GM18909 (cell line): ENCODE measurements around the gene C21orf58.

Experiments used
- ATAC-seq: cut with Tn5 transposase; IDR thresholded peaks from one replicate; pipeline ENCODE4 v1.9.1; 2021; ENCODE audit warnings: mild to moderate bottlenecking; ENCODE audit not compliant: unreplicated experiment, poor library complexity

C21orf58 gene

GRCh38 chr21:46265736-46266525 lies 57.7 kb downstream of the C21orf58 start:
- no peak for ATAC-seq

DNA sequence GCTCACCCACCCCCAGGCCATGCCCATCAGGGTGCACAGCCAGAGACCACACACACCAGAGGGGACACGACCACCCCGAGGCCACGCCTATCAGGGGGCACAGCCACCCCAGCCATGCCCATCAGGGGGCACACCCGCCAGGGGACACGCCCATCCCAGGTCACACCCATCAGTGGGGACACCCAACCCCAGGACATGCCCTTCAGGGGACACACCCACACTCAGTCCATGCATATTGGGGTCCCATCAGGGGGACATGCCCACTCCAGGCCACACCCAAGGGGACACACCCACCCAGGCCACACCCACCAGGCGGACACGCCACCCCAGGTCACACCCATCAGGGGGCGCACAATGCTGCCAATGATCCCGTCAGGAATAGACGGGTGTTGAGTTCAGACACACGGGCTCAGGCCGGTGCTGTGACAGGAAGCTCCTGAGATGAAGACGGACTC lies 59.0 kb downstream of the C21orf58 start:
- ATAC-seq, result no peak

DNA sequence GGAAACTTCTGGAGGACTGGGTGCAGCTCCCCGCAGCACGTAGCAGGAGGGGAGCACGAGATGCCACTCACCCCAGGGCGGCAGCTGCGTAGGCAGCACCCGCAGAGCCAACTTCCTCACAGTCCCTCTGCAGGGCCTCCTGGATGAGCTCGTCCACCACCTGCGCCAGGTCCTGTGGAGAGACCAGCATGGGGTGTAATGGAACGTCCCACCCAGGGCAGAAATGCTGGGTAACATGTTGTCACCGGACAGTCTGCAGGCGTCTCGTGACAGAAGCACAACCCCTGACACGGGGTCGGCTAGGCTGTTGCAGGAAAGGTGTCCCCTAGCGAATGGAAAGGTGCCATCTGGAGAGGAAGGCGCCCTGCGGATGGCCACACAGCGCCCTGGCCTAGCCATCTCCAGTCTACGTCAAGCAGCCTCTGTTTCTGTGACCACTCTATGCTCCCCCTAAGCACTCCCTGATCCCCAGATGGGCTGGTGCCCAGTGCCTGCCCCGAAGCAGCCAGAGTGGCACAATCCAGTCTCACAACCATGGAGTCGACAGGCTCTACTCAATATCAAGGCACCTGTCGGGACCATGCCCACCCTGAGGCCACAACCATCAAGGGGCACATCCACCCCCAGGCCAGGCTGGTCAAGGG lies 59.5 kb downstream of the C21orf58 start:
- ATAC-seq, result no peak

GRCh38 chr21:46256501-46256994 lies 67.1 kb downstream of the C21orf58 start:
- no peak for ATAC-seq

DNA sequence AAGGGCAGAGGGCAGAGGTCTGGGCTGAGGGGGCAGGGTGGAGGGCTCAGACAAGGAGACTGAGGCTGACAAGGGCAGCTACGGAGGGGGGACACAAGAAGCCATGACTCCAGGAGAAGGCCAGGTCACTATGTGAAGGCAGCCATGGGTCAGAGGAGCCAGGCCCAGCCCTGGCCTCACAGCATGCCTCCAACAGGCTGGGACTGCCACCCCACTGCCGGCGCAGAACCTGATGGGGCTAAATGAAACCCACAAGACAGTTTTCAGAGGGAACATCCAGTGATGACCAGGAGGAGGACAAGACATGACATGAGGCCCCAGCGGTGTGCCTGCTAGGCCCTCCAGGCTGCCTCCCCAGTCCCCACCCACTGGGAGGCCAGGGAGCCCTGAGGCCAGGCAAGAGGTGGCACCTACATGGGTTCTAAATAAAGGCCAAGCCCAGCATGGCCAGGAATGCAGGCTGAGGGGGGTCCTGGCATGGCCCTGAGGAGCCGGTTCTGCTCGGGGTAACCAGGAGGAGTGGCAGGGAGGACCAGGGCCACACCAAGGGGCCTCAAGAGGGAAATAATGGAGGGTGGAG lies 67.8 kb downstream of the C21orf58 start:
- no peak for ATAC-seq

DNA sequence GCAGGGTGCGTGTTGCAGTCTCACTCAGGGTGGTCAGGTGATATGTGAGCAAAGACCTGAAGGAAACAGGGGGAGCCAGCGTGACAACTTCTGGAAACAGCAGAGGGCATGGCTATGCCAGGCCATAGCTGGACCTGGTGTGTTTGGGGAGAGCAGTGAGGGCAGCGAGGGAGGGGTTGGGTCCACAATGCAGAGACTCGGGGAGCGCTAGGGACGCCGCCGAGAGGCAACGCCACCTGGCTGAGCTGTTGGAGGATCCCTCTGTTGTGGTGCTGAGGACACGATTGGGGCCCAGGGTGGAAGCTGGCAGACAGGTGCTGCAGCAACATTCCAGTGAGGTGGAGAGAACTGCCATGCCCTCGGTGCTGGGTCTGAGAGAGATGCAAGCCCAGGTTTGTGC lies 68.5 kb downstream of the C21orf58 start:
- ATAC-seq, result no peak

GRCh38 chr21:46254208-46254975 lies 69.3 kb downstream of the C21orf58 start:
- ATAC-seq, result peak; percentile 48

GRCh38 chr21:46253610-46254124 lies 70.0 kb downstream of the C21orf58 start:
- ATAC-seq, result peak; percentile 63

DNA sequence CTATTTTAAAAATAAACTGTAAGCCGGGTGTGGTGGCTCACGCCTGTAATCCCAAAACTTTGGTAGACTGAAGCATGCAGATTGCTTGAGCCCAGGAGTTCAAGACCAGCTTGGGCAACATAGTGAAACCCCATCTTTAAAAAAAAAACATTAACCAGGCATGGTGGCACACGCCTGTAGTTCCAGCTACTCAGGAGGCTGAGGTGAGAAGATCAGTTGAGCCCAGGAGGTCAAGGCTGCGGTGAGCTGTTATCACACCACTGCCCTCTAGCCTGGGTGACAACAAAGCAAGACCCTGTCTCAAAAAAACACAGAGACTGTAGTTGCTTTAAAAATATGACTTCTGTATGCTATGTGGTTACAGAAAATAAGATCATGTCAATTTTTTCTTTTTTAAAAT lies 70.8 kb downstream of the C21orf58 start:
- ATAC-seq, result no peak
